ENCODE measurements around the gene FASTKD2.

- TF ChIP-seq RAD21 (IDR thresholded peaks at IDR 0.05; ENCODE audit: low read length) (no peak), MAFK (IDR thresholded peaks at IDR 0.05; ENCODE audit: low read depth, low read length) (no peak), CTCF (conservative IDR thresholded peaks at IDR 0.05; ENCODE audit: low read depth, low read length) (no peak), CEBPB (IDR thresholded peaks at IDR 0.05; ENCODE audit: low read depth, low read length) (no peak), FOS (IDR thresholded peaks at IDR 0.05; ENCODE audit: low read depth, low read length) (no peak)
These were observed 32.1 kb upstream of the FASTKD2 start for GRCh38 chr2:206733341-206733740.
